Vagina (tissue), 2 donors: ENCODE data around the gene AREL1. TPM values are rescaled to one million over a fixed set of nuclear protein-coding genes. Genes with fewer than 3 reads are reported as not detected.

ENCODE experiments used
- DNase-seq, 2 donors: peaks; one replicate each; pipeline ENCODE4 v3.0.0-alpha.2; 2017; ENCODE audit errors: extremely low spot score in 2 of 2
- H3K27ac ChIP-seq: fragments of 200-600 bp; sonication (generic); one replicate; pipeline ENCODE4 v1.5.1; 2019
- H3K27me3 ChIP-seq: fragments of 200-600 bp; sonication (generic); one replicate; pipeline ENCODE4 v1.5.1; 2019
- H3K36me3 ChIP-seq, 2 donors: fragments of 200-600 bp; sonication (generic); one replicate each; pipeline ENCODE4 v1.5.1; 2017 to 2019
- H3K4me1 ChIP-seq: fragments of 200-600 bp; sonication (generic); one replicate; pipeline ENCODE4 v1.5.1; 2019
- H3K4me3 ChIP-seq, 2 donors: fragments of 200-600 bp; sonication (generic); 1 replicate in 1 of 2; 2 replicates in 1 of 2; pipeline ENCODE4 v1.5.1; 2016 to 2019
- H3K9me3 ChIP-seq: fragments of 200-600 bp; sonication (generic); one replicate; pipeline ENCODE4 v1.5.1; 2019
- CTCF ChIP-seq, 3 experiments: fragments of 450-650 bp in 2 of 3; fragments of 200-600 bp in 1 of 3; sonication (generic) in 1 of 3; IDR thresholded peaks; one replicate each; pipeline ENCODE4 v1.5.1; 2017 to 2019; ENCODE audit warnings: antibody characterized with exemption in 3 of 3, mild to moderate bottlenecking in 2 of 3, moderate library complexity in 2 of 3
- POLR2A ChIP-seq, 2 donors: fragments of 450-650 bp; IDR thresholded peaks; one replicate each; pipeline ENCODE4 v1.6.1; 2017; ENCODE audit warnings: antibody characterized with exemption in 2 of 2, mild to moderate bottlenecking in 2 of 2, moderate library complexity in 2 of 2
- POLR2AphosphoS5 ChIP-seq, 2 donors: sonication (generic); formaldehyde crosslinking; IDR thresholded peaks; one replicate each; pipeline ENCODE4 v1.9.0; 2017; ENCODE audit warnings: antibody characterized with exemption in 2 of 2, mild to moderate bottlenecking in 2 of 2, low read depth in 1 of 2; ENCODE audit not compliant: insufficient read depth in 1 of 2
- intact Hi-C: fragments of 100-400 bp; cut with DNase I; formaldehyde crosslinking; loops from one replicate; pipeline ENCODE4 v1.15.1; 2023
- small RNA-seq: library from RNA; depleted of rRNA; stranded (forward); fragments of <200 nt; gene quantifications from one replicate; pipeline ENCODE3, GENCODE V24; 2016
- total RNA-seq: library from RNA; depleted of rRNA; stranded (reverse); fragments of >200 nt; gene quantifications from one replicate; pipeline ENCODE4 v1.2.3, GENCODE V29; 2016

AREL1 gene
- total RNA-seq, 1 donor from 2014 or later: 32.7 TPM

GRCh38 chr14:74611650-74612349 lies 101.1 kb downstream of the AREL1 start, which contains the start of gene LTBP2:
LTBP2 (minus strand) TSS chr14:74612237; CDS start chr14:74611944, 293 bp downstream.
- intact Hi-C loops: loop anchor here (2.0 to 5.0 kb wide), 2 partner anchors 101 to 111 kb away; partner anchors contain the start of genes AREL1 and FCF1

More at GRCh38 chr14:74611650-74612349, 101.1 kb downstream of the AREL1 start, which contains the start of gene LTBP2:
- Histone ChIP-seq H3K27ac (peak within 1 kb of the TSS; percentile 72), H3K9me3 (no peaks in the 10 kb centered on the region), H3K27me3 (no peaks in the 10 kb centered on the region), H3K4me3 (peak within 1 kb of the TSS; percentile 62 to 71), H3K36me3 (no peaks in the 10 kb centered on the region), H3K4me1 (peaks cover 63% of the 10 kb centered on the region)
- DNase-seq: no peak
- no peak for TF ChIP-seq CTCF (IDR thresholded peaks at IDR 0.05)
- no peak for TF ChIP-seq POLR2A (IDR thresholded peaks at IDR 0.05)
- TF ChIP-seq POLR2AphosphoS5 (IDR thresholded peaks at IDR 0.05; ENCODE audit: insufficient read depth in 1 of 2, low read depth in 1 of 2): no peak

Small RNAs within 50 kb of the gene (small RNA-seq; reads per million reads assigned to genes)
- gene RF00409: not detected

Other genes starting within 250 kb of the AREL1 start
- gene NPC2, start 219.8 kb downstream of the AREL1 start, total RNA-seq: 165 TPM
- 26.0 TPM for gene ISCA2, start 219.3 kb downstream of the AREL1 start, total RNA-seq
- 52.5 TPM for gene LTBP2, start 100.8 kb downstream of the AREL1 start, total RNA-seq
- 11.0 TPM for gene FCF1, start 64 bp upstream of the AREL1 start, total RNA-seq
- 50.3 TPM for gene YLPM1, start 50.2 kb upstream of the AREL1 start, total RNA-seq
- gene PROX2, start 163.1 kb upstream of the AREL1 start, total RNA-seq: not detected
- 109 TPM for gene DLST, start 168.8 kb upstream of the AREL1 start, total RNA-seq
- gene RPS6KL1, start 210.2 kb upstream of the AREL1 start, total RNA-seq: 2.0 TPM
- gene PGF, start 242.5 kb upstream of the AREL1 start, total RNA-seq: 8.3 TPM